GM10248 (cell line): ENCODE data around the gene LDLRAD4.

ENCODE experiments used
- CTCF ChIA-PET: fragments of 300-600 bp; sonication (Branson Sonifier 250); formaldehyde crosslinking; extraction: SDS; loops from one replicate; lab custom pipeline; 2021; ENCODE audit warnings: antibody characterized with exemption; lab: Yijun Ruan, JAX
- POLR2A ChIA-PET: fragments of 350-650 bp; sonication (Branson Sonifier 250); formaldehyde crosslinking; extraction: SDS; loops from one replicate; lab custom pipeline; 2020; ENCODE audit warnings: antibody characterized with exemption; lab: Yijun Ruan, JAX
- DNase-seq: peaks from one replicate; pipeline ENCODE4 v3.0.0; 2012; ENCODE audit errors: extremely low spot score
- CTCF ChIP-seq: IDR thresholded peaks from 2 replicates; pipeline ENCODE4 v1.5.1; 2012; ENCODE audit warnings: mild to moderate bottlenecking, low read depth; ENCODE audit errors: extremely low read depth, missing control alignments, control extremely low read depth

Gene LDLRAD4

GRCh38 chr18:13587001-13587400 is 368.4 kb downstream of the LDLRAD4 start:
- CTCF ChIA-PET = interaction anchor here (1.0 to 5.1 kb wide), 4 partner anchors 8 to 23 kb away, joined by 4 to 29 read pairs (median 6); no protein-coding TSS in a partner anchor
- TF ChIP-seq CTCF = no peak
- DNase-seq = no peak

GRCh38 chr18:13587477-13587876 is 368.9 kb downstream of the LDLRAD4 start:
- CTCF ChIA-PET = interaction anchor here (1.0 to 5.1 kb wide), 5 partner anchors 9 to 23 kb away, joined by 4 to 29 read pairs (median 6); no protein-coding TSS in a partner anchor
- DNase-seq = no peak
- POLR2A ChIA-PET = interaction anchor here (1.2 to 1.8 kb wide), 2 partner anchors 17 to 24 kb away, joined by 3 to 7 read pairs; no protein-coding TSS in a partner anchor
- TF ChIP-seq CTCF = no peak

More at GRCh38 chr18:13587001-13587400, 368.4 kb downstream of the LDLRAD4 start:
- POLR2A ChIA-PET = interaction anchor here (1.2 to 1.8 kb wide), 2 partner anchors 17 to 25 kb away, joined by 3 to 7 read pairs; no protein-coding TSS in a partner anchor

DNA sequence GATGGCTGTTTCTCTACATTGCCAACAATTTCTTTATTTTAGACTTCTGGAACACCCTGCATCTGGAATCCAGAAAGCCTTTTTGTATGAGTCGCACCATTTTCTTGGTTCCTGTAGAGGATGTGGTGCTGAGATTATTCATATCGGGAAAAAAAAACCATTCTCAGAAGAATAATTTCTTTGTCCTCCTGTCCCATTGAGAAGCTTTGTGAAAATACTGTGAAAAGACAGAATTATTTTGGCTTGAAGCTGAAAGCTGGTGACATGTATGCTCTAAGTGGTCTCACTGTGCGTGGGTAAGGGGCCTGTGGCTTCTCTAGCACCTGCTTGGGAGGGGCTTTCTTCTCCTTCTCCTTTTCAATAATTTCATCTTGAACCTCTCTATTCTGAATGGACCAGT is 369.4 kb downstream of the LDLRAD4 start:
- ChIA-PET CTCF (interaction anchor here (1.0 to 5.1 kb wide), 5 partner anchors 9 to 22 kb away, joined by 4 to 29 read pairs (median 6); no protein-coding TSS in a partner anchor), POLR2A (no interaction called here)
- no peak for TF ChIP-seq CTCF
- DNase-seq = no peak

GRCh38 chr18:13589316-13589715 is 370.8 kb downstream of the LDLRAD4 start:
- CTCF ChIA-PET = interaction anchor here (0.8 to 2.0 kb wide), 4 partner anchors 11 to 20 kb away, joined by 3 to 8 read pairs (median 4); no protein-coding TSS in a partner anchor
- POLR2A ChIA-PET = no interaction called here
- no peak for DNase-seq
- TF ChIP-seq CTCF = no peak

- CTCF ChIA-PET = interaction anchor here (1.4 kb wide), 1 partner anchor 19 kb away, joined by 3 read pairs; no protein-coding TSS in a partner anchor
- POLR2A ChIA-PET = no interaction called here
- no peak for DNase-seq
- TF ChIP-seq CTCF = no peak
Measured at GRCh38 chr18:13589943-13590342, 371.4 kb downstream of the LDLRAD4 start.

DNA sequence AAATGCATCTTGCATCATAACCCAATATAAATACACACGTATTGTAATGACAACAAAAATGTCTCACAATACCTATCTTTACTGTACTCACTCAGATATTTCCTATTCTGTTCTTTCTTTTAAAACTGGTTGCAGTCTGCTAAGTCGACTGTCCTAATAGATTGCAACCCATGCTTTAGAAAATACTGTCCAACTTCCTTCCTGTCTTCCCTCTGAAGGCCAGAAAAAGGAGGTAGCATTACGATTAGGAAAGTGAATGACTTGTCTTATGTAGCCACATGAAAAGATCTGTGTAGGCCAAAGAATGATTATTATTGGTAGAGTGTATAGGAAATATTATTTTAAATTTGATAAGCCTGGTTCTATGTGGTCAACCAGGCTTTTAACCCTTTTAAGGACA is 373.7 kb downstream of the LDLRAD4 start:
- CTCF ChIA-PET = interaction anchor here (1.4 kb wide), 1 partner anchor 8 kb away, joined by 3 read pairs; no protein-coding TSS in a partner anchor
- DNase-seq = no peak
- POLR2A ChIA-PET = no interaction called here
- TF ChIP-seq CTCF = no peak

GRCh38 chr18:13594551-13594950 is 376.0 kb downstream of the LDLRAD4 start:
- ChIA-PET POLR2A (no interaction called here), CTCF (interaction anchor here (1.0 to 2.4 kb wide), 7 partner anchors 9 to 20 kb away, joined by 4 to 9 read pairs (median 5); no protein-coding TSS in a partner anchor)
- no peak for DNase-seq
- no peak for TF ChIP-seq CTCF
